ENCODE data around the gene C17orf107. TPM values are rescaled to one million over a fixed set of nuclear protein-coding genes. Genes with fewer than 3 reads are reported as not detected.

Gene C17orf107
- total RNA-seq, 1 donor from 2014 or later, result 0.88 TPM

GRCh38 chr17:4947411-4948165 lies 48.3 kb downstream of the C17orf107 start:
- no peak for DNase-seq (ENCODE audit: extremely low read depth, low read depth, low spot score)

- no peak for DNase-seq (ENCODE audit: extremely low read depth, low read depth, low spot score)
Observed at GRCh38 chr17:4948166-4948930, 49.0 kb downstream of the C17orf107 start, which contains the start of gene PFN1. Gene PFN1 (minus strand): TSS chr17:4948530. CDS start chr17:4948394, 136 bp downstream.

- DNase-seq (ENCODE audit: extremely low read depth, low read depth, low spot score), result no peak
Observed at GRCh38 chr17:4948931-4949320, 49.6 kb downstream of the C17orf107 start.

GRCh38 chr17:4949321-4950074 lies 50.2 kb downstream of the C17orf107 start:
- DNase-seq (ENCODE audit: extremely low read depth, low read depth, low spot score), result no peak

GRCh38 chr17:4950075-4950745 lies 50.9 kb downstream of the C17orf107 start:
- DNase-seq (ENCODE audit: extremely low read depth, low read depth, low spot score), result no peak

- no peak for DNase-seq (ENCODE audit: extremely low read depth, low read depth, low spot score)
Observed at GRCh38 chr17:4950746-4951204, 51.4 kb downstream of the C17orf107 start, which contains the start of gene ENO3. Gene ENO3 (plus strand): TSS chr17:4951119. CDS start chr17:4951830, 711 bp downstream.

- no peak for DNase-seq (ENCODE audit: extremely low read depth, low read depth, low spot score)
Observed at GRCh38 chr17:4951486-4951885, 52.1 kb downstream of the C17orf107 start.

Other genes starting within 250 kb of the C17orf107 start
- 21.8 and 25.5 TPM in 2 replicates for gene PELP1, start 195.4 kb upstream of the C17orf107 start, total RNA-seq
- 11.6 and 13.0 TPM in 2 replicates for gene ARRB2, start 188.9 kb upstream of the C17orf107 start, total RNA-seq
- gene MED11, start 168.1 kb upstream of the C17orf107 start, total RNA-seq, result 22.6 and 32.6 TPM in 2 replicates
- gene ZMYND15, start 159.7 kb upstream of the C17orf107 start, total RNA-seq, result 0.06 and 0.15 TPM in 2 replicates
- 18.0 and 18.5 TPM in 2 replicates for gene CXCL16, start 159.6 kb upstream of the C17orf107 start, total RNA-seq
- gene TM4SF5, start 127.7 kb upstream of the C17orf107 start, total RNA-seq, result not detected in 2 replicates
- 0.44 TPM in 1 of 2 replicates, not detected in the other for gene VMO1, start 113.2 kb upstream of the C17orf107 start, total RNA-seq
- gene GLTPD2, start 110.6 kb upstream of the C17orf107 start, total RNA-seq, result not detected in 2 replicates
- gene PSMB6, start 103.4 kb upstream of the C17orf107 start, total RNA-seq, result 143 and 209 TPM in 2 replicates
- gene PLD2, start 92.4 kb upstream of the C17orf107 start, total RNA-seq, result 33.5 and 36.9 TPM in 2 replicates
- 51.0 and 74.7 TPM in 2 replicates for gene MINK1, start 66.2 kb upstream of the C17orf107 start, total RNA-seq
- 0.76 and 1.5 TPM in 2 replicates for gene CHRNE, start 3.6 kb downstream of the C17orf107 start, total RNA-seq
- not detected in 2 replicates for gene GP1BA, start 32.7 kb downstream of the C17orf107 start, total RNA-seq
- gene SLC25A11, start 40.5 kb downstream of the C17orf107 start, total RNA-seq, result 47.3 and 52.1 TPM in 2 replicates
- 47.5 and 54.7 TPM in 2 replicates for gene RNF167, start 40.7 kb downstream of the C17orf107 start, total RNA-seq
- gene PFN1, start 49.0 kb downstream of the C17orf107 start, total RNA-seq, result 1,675 and 1,900 TPM in 2 replicates
- 0.15 and 2.6 TPM in 2 replicates for gene ENO3, start 51.6 kb downstream of the C17orf107 start, total RNA-seq
- 61.8 and 69.5 TPM in 2 replicates for gene SPAG7, start 68.3 kb downstream of the C17orf107 start, total RNA-seq
- 16.4 and 35.1 TPM in 2 replicates for gene CAMTA2, start 88.1 kb downstream of the C17orf107 start, total RNA-seq
- 0.39 and 0.76 TPM in 2 replicates for gene INCA1, start 98.0 kb downstream of the C17orf107 start, total RNA-seq
- 114 and 117 TPM in 2 replicates for gene KIF1C, start 98.4 kb downstream of the C17orf107 start, total RNA-seq
- gene SLC52A1, start 135.9 kb downstream of the C17orf107 start, total RNA-seq, result 0.10 TPM in 1 of 2 replicates, not detected in the other
- 2.0 and 2.5 TPM in 2 replicates for gene ZFP3, start 178.9 kb downstream of the C17orf107 start, total RNA-seq
- 3.4 and 4.4 TPM in 2 replicates for gene ZNF232, start 212.3 kb downstream of the C17orf107 start, total RNA-seq
- gene USP6, start 216.5 kb downstream of the C17orf107 start, total RNA-seq, result not detected in 2 replicates

Measured in glomerular endothelial cell (primary cell).